ENCODE data around the gene CDKAL1. TPM values are rescaled to one million over a fixed set of nuclear protein-coding genes. Genes with fewer than 3 reads are reported as not detected.

The CDKAL1 gene
- total RNA-seq, 4 donors from 2014 or later = 15.2 to 17.9 (median 17.1) TPM

DNA sequence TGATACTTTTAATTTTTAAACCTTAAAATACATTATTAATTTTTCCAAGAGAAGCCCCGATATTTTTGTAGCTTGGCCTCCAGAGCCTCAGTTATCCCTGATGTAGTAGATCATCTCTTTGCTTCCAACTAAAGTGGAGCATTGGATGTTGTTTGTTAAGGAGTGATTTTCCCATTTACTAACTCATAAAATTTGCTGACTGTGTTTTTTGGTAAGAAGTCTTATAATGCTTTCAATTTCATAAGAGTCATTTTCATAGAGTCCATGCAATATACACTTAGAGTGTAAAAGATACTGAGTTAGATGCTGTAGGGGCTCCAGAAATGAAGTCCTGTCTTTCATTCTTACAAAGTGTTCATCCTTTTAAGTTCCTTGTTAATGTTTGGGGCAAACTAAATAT lies 46.8 kb downstream of the CDKAL1 start:
- TF ChIP-seq, protein P1, sequence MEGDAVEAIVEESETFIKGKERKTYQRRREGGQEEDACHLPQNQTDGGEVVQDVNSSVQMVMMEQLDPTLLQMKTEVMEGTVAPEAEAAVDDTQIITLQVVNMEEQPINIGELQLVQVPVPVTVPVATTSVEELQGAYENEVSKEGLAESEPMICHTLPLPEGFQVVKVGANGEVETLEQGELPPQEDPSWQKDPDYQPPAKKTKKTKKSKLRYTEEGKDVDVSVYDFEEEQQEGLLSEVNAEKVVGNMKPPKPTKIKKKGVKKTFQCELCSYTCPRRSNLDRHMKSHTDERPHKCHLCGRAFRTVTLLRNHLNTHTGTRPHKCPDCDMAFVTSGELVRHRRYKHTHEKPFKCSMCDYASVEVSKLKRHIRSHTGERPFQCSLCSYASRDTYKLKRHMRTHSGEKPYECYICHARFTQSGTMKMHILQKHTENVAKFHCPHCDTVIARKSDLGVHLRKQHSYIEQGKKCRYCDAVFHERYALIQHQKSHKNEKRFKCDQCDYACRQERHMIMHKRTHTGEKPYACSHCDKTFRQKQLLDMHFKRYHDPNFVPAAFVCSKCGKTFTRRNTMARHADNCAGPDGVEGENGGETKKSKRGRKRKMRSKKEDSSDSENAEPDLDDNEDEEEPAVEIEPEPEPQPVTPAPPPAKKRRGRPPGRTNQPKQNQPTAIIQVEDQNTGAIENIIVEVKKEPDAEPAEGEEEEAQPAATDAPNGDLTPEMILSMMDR (IDR thresholded peaks at IDR 0.05; ENCODE audit: low read depth) = no peak

DNA sequence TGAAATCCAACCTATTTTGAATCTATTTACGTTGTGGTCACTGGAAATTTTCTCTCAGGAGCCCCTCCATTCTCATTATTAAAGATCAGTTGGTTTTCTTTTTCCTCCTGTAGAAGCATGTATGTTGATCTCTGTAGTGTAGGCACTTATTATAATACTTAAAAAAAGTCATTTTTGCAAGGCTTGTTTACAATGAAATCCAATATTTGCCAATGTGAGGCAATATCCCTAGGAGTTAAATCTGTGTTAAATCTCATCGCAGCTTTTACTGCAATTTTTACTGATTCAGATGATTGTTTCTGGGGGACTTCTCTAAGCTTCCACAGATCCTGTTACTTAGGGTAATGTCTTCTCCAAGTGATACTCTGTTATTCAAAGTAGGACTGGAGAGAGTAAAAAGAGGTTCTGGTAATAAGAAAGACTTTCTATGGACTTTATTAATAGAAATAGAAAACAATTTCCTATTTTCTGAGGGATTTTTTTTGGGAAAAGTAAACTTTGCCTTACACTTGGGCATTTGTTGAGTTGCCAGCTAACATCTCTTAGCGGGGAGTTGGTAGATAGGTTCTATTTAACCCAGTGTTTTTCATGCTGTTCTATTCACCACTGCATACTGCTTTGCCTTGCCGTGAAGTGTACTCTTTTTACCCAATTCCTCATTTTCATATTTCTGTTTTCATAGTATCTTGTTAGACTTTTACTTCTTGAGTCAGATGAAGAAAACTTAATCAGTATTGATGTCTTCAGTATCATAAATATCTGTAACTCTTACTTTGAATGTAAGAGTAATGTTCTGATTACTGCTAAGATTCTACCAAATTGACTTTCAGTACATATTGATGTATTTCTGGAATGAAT lies 48.6 kb downstream of the CDKAL1 start:
- TF ChIP-seq, protein P1 (IDR thresholded peaks at IDR 0.05; ENCODE audit: low read depth) = no peak

DNA sequence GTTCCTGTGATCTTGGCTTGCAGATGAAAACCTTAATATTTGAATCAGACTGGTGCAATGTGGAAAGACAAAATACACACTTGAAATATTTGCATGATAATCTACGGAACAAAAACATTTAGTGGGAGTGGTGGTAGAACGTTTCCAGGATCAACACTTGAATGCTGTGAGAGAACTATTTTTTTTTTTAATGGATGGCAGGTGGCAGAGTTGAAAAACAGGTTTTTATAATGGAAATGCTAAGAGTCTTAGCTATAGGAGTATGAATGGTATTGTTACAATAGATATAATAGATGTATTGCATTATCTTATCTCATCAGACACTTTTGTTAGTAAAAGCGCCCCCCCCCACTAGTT lies 49.2 kb downstream of the CDKAL1 start:
- TF ChIP-seq, protein P1 (IDR thresholded peaks at IDR 0.05; ENCODE audit: low read depth) = no peak

DNA sequence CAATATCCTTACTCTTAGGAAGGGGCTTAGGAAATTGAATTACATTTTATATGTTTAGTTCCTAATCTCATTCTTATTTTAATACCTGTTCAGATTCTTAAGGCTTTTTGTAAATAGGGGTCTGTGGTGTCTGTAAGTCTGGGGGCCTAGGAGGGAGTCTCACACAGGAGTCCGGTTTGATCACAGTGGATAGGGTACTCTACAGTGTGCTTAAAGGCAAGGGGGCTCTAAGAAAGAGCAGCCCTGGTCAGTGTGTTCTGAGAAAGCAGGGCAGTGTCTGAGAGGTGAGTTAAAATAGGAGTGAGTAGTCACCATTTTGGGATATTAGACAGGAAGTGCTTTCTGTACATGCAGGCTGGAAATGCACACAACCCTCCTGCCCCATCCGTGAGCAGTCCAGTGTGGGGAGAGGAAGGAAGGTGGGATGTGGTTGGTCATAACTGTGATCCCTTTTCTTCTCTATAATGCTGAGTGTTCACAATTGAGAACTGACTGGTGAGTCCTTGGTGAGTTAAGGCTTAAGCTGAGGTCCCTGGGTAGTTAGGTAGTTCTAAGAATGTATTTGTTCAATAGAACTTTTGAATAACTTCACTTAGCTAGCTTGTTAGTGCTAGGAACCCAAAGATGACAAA lies 50.0 kb downstream of the CDKAL1 start:
- TF ChIP-seq, protein P1 (IDR thresholded peaks at IDR 0.05; ENCODE audit: low read depth) = no peak

DNA sequence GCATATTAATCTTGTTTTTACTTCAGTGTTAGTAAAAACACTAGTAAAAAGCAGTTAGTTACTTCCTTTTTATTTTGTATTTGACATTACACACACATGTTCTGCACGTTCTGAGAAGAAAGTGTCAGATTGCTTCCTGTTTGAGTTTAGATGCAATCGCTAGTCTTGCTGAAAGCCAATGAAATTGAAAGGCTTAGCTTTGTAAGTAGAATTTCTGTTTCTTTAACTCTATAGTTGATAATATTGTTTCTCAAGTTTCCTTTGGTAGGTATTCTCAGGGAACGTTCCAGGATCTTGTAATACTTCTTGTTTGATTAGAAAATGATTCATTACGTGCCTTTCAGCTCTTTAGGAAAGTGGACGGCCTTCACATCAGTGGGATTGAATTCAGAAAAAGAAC lies 55.0 kb downstream of the CDKAL1 start:
- TF ChIP-seq, protein P1 (IDR thresholded peaks at IDR 0.05; ENCODE audit: low read depth) = no peak

DNA sequence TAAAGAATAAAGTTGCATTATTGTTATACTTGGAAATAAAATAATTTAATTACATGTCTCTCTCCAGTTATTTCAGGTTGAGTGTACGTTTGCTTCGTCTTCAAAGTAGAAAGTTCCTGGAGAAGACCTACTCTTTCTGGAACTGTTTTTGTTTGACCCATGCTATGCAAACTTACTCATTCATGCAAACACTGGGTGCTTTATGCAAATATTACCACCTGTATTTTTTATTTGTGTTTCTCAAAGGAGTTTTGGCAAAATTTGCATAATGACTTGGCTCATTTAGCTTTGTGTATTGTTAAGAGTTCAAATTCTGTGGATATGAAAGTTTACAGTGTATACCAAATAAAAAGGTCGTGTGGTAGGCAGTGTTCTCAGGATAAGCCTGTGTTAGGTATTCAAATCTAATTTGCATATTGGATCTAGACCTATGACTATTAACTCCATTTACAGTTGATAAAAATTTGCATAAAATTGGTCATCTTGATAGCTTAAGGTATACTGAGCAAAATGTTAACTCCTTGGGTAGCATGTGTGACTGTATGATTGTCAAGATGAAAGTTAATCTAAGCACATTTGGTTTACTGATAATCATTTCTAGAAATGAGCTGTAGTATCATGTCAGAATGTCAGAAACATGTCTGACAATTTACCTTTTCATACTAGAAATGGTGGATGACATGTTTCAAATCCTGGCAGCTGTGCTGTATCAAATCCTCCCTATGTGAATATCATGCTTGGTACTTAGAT lies 65.2 kb downstream of the CDKAL1 start:
- TF ChIP-seq, protein P1 (IDR thresholded peaks at IDR 0.05; ENCODE audit: low read depth) = no peak

DNA sequence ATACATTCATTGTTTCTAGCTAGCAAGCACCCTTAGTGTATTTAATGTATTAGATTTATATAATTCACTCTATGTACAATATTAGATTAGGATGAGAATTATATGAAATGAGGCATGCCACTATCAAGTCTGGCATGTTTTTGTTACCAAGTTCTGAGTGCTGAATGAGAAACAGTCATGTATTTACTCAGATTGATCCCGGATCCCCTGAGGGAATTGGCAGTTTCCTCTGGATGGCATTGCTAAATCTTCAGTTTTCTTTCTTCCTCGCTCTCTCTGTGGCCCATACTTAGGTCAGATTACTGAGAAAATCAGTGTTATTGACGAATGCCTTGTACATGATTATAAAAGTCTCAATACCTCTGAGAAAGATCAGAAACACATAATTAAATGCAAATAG lies 66.6 kb downstream of the CDKAL1 start:
- TF ChIP-seq, protein P1 (IDR thresholded peaks at IDR 0.05; ENCODE audit: low read depth) = no peak
